Fibroblast of the aortic adventitia (primary cell): ENCODE results near the gene RNF169. TPM values are rescaled to one million over a fixed set of nuclear protein-coding genes. Genes with fewer than 3 reads are reported as not detected.

Source experiments
- DNase-seq: peaks from one replicate; pipeline ENCODE4 v3.0.0-alpha.2; 2010; ENCODE audit warnings: low read depth
- H3K4me3 ChIP-seq: 2 replicates; pipeline ENCODE4 v1.5.1; 2011; ENCODE audit warnings: low read depth, mild to moderate bottlenecking, control low read depth, low read length, moderate library complexity
- total RNA-seq: library from RNA; depleted of rRNA; stranded (reverse); fragments of >200 nt; gene quantifications from 2 replicates; pipeline ENCODE4 v1.2.3, GENCODE V29; 2012; ENCODE audit warnings: low replicate concordance
- TF ChIP-seq, protein P1 (sequence below): IDR thresholded peaks from 2 replicates; pipeline ENCODE4 v1.5.1; 2011; ENCODE audit warnings: mild to moderate bottlenecking, low read length, control low read depth, inconsistent platforms; ENCODE audit not compliant: insufficient read depth

The RNF169 gene
- total RNA-seq, 1 donor = 28.5 TPM

DNA sequence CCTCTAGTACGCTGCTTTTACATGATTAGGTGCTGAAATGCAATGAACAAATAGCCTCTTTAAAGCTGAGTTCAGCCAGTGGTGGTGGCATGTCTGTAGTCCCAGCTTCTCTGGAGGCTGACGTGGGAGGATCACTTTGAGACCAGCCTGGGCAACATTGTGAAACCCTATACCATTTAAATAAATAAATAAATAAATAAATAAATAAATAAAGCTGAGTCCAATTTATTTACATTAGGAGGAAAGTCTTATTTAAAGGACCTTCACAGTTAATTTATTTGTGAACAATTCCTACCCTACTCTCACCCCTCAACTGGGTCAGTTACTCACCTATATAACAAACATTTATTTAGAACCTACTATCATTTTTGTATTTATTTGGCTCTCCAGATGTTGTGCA, 12.6 kb upstream of the RNF169 start:
- DNase-seq = no peak
- TF ChIP-seq, protein P1, sequence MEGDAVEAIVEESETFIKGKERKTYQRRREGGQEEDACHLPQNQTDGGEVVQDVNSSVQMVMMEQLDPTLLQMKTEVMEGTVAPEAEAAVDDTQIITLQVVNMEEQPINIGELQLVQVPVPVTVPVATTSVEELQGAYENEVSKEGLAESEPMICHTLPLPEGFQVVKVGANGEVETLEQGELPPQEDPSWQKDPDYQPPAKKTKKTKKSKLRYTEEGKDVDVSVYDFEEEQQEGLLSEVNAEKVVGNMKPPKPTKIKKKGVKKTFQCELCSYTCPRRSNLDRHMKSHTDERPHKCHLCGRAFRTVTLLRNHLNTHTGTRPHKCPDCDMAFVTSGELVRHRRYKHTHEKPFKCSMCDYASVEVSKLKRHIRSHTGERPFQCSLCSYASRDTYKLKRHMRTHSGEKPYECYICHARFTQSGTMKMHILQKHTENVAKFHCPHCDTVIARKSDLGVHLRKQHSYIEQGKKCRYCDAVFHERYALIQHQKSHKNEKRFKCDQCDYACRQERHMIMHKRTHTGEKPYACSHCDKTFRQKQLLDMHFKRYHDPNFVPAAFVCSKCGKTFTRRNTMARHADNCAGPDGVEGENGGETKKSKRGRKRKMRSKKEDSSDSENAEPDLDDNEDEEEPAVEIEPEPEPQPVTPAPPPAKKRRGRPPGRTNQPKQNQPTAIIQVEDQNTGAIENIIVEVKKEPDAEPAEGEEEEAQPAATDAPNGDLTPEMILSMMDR = no peak
- no peak overlapping the region for H3K4me3 ChIP-seq

DNA sequence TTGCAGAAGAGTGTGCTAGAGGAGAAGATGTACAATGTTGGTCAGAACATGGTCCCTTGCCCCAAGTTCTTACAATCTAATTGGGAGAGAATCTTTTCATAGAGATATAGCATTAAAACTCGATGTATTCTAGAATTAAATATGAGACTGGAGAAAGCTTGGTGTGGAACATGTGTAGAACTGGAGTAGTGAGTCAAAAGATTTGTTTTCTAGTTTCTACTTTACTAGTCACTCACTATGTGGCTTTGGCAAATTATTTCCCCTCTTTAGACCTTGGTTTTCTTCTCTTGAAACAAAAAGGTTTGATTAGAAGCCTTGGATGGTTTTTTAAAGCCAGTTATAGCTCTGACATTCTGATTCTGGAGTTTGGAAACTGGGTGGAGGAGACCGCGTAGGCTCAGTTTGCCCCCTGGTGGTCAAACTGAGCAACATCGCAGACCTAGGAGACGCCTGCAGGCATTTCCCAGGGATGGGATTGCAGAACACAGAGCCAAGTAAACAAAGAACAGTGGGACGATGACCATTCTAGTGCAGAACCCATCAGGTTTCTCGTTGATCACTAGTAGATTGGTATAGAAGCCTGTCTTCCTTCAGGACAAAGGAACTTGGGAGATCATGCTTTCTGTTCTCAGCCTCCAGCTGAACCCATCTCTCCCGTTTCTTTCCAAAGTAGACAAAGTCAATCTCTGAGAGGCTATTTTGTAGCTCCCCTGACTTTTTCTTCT, 8.9 kb upstream of the RNF169 start:
- no peak overlapping the region for H3K4me3 ChIP-seq
- TF ChIP-seq, protein P1 = peak; percentile 92
- DNase-seq = peak; percentile 75

DNA sequence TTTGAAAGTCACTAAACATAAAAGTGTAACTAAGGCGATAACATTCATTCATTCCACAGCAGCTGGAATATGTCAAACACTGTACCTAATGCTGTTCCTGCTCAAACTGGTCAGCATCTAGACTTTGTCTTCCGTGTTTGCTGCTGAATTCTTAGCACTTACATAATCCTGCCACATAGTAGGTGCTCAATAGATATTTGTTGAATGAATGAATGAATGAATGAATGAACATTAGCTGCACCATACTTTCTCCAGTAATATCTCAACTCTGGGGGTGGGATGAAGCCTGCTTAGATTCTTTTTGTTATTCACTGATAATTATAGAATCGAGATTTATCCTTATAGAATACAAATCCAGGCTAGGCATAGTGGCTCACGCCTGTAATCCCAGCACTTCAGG, 6.6 kb upstream of the RNF169 start:
- no peak for DNase-seq
- TF ChIP-seq, protein P1 = no peak
- no peak overlapping the region for H3K4me3 ChIP-seq

DNA sequence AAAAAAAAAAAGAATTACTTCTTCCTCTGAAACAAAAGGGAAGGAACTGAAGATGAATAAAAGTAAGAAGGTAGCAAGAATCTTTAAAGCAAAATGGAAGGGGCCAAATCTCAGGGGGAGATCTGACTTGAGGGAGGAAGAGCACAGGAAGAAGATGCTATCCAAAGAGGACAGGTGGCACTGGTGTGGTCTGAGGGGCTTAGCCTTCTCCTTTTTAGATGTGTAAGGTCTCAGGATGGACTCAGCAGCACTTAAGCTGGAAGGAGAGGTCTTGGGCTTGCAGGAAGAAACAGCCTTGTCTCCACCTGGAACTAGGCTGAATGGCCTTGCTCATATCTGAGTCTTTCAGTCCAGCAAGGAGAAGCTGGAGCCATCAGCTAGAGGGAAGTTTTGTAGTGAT, 5.0 kb upstream of the RNF169 start:
- no peak for DNase-seq
- no peak overlapping the region for H3K4me3 ChIP-seq
- TF ChIP-seq, protein P1 = no peak

DNA sequence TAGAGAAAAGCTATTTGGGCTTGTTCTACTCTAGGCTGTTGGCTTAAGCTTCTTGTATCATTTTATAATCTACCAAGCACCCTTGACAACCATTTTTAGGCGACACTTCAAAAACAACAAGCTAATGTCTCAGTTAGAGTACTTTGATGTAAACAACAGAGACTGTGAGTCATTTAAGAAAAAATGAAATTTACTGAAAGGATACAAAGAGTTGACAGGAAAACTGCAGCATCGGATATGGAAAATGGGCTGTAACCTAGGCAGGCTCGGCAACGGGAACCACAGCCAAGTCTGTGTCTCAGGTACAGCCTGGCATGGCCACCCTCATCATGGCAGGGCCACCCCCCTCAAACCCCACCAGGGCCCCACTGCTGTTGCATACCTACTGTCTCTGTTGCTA, 4.4 kb upstream of the RNF169 start:
- H3K4me3 ChIP-seq = no peak overlapping the region
- TF ChIP-seq, protein P1 = no peak
- DNase-seq = peak; percentile 37

DNA sequence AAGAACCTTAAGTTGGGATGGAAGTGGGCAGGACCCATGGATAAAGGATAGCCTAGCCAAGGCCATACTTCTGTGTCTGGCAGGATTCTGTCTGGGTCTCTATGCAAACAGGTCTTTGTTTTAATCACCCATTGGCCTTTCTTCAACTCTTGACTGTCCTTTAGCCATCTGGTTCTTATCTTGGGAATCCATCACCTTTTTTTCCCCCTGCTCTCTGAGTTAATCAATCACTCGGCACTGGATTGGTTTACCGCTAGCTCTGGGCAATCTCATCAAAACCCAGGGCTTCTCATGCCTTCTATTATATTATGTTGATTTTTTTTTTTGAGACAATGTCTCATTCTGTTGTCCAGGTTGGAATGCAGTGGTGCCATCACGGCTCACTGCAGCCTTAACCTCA, 1.8 kb upstream of the RNF169 start:
- DNase-seq = no peak
- TF ChIP-seq, protein P1 = no peak
- no peak overlapping the region for H3K4me3 ChIP-seq
